ENCODE measurements around the gene APBA2.

GRCh38 chr15:28890711-28891495 lies 5.1 kb downstream of the APBA2 start:
- TF ChIP-seq CTCF (IDR thresholded peaks at IDR 0.05) (no peak), POLR2A (IDR thresholded peaks at IDR 0.05) (no peak)

Data from tibial nerve (tissue), 3 donors.